ENCODE measurements around the gene CARD16.
"Not testable (repeated sequence)": the region's sequence is repeated elsewhere in the genome, so short reads cannot be mapped to it uniquely, and the experiment has no call there.

Gene CARD16

GRCh38 chr11:105049481-105049880, 4.3 kb upstream of the CARD16 start:
- DNase-seq (ENCODE audit: low read depth): no peak

GRCh38 chr11:105046898-105047579, 1.9 kb upstream of the CARD16 start:
- peak; percentile 92 for DNase-seq (ENCODE audit: low read depth)

- no peak for DNase-seq (ENCODE audit: low read depth)
Observed at GRCh38 chr11:105045676-105046296, 651 bp upstream of the CARD16 start.

GRCh38 chr11:105042178-105042577, 3.0 kb downstream of the CARD16 start:
- no peak for DNase-seq (ENCODE audit: low read depth)

- DNase-seq (ENCODE audit: low read depth): no peak
Observed at GRCh38 chr11:105040703-105041102, 4.4 kb downstream of the CARD16 start.

GRCh38 chr11:105034813-105035620, 10.1 kb downstream of the CARD16 start, which contains the start of gene CASP1:
TSS of gene CASP1 (minus strand) at chr11:105035144. CDS start at chr11:105035113, 31 bp downstream.
- DNase-seq (ENCODE audit: low read depth): peak; percentile 30

- not testable (repeated sequence) for DNase-seq (ENCODE audit: low read depth)
Observed at GRCh38 chr11:105034388-105034787, 10.7 kb downstream of the CARD16 start.

GRCh38 chr11:105033781-105034180, 11.4 kb downstream of the CARD16 start:
- DNase-seq (ENCODE audit: low read depth): no peak

GRCh38 chr11:105033343-105033742, 11.8 kb downstream of the CARD16 start:
- no peak for DNase-seq (ENCODE audit: low read depth)

- no peak for DNase-seq (ENCODE audit: low read depth)
Observed at GRCh38 chr11:105032495-105032894, 12.6 kb downstream of the CARD16 start.

- DNase-seq (ENCODE audit: low read depth): no peak
Observed at GRCh38 chr11:105027678-105028077, 17.5 kb downstream of the CARD16 start.

GRCh38 chr11:105024394-105024793, 20.7 kb downstream of the CARD16 start:
- DNase-seq (ENCODE audit: low read depth): no peak

- no peak for DNase-seq (ENCODE audit: low read depth)
Observed at GRCh38 chr11:105023003-105023402, 22.1 kb downstream of the CARD16 start, which contains the start of gene CASP5. TSS of gene CASP5 (minus strand) at chr11:105023168. CDS start at chr11:105023136, 32 bp downstream.

- no peak for DNase-seq (ENCODE audit: low read depth)
Observed at GRCh38 chr11:105022527-105022926, 22.6 kb downstream of the CARD16 start.

- no peak for DNase-seq (ENCODE audit: low read depth)
Observed at GRCh38 chr11:105007463-105007862, 37.7 kb downstream of the CARD16 start.

GRCh38 chr11:105005451-105005845, 39.7 kb downstream of the CARD16 start:
- DNase-seq (ENCODE audit: low read depth): no peak

- no peak for DNase-seq (ENCODE audit: low read depth)
Observed at GRCh38 chr11:105004021-105004420, 41.1 kb downstream of the CARD16 start.

- no peak for DNase-seq (ENCODE audit: low read depth)
Observed at GRCh38 chr11:105003151-105003550, 42.0 kb downstream of the CARD16 start.

- no peak for DNase-seq (ENCODE audit: low read depth)
Observed at GRCh38 chr11:105000797-105001196, 44.3 kb downstream of the CARD16 start.

GRCh38 chr11:105000167-105000566, 45.0 kb downstream of the CARD16 start:
- no peak for DNase-seq (ENCODE audit: low read depth)

GRCh38 chr11:104999721-105000120, 45.4 kb downstream of the CARD16 start:
- no peak for DNase-seq (ENCODE audit: low read depth)

- DNase-seq (ENCODE audit: low read depth): no peak
Observed at GRCh38 chr11:104997288-104997687, 47.8 kb downstream of the CARD16 start.

GRCh38 chr11:104995001-104995408, 50.1 kb downstream of the CARD16 start:
- DNase-seq (ENCODE audit: low read depth): no peak
